ENCODE measurements around the gene ING3.

Gene ING3

GRCh38 chr7:120987683-120988590, 37.4 kb downstream of the ING3 start:
- Mint-ChIP-seq H3K27me3 (peaks cover 66 to 73% of the 10 kb centered on the region in 2 donors), H3K27ac (no peak overlapping the region)
- peak; percentile 97 for ATAC-seq (replicated peaks)

GRCh38 chr7:120988591-120989256, 38.1 kb downstream of the ING3 start, which contains the start of gene CPED1:
CPED1 (plus strand) TSS chr7:120988711; CDS start chr7:120989622, 911 bp downstream.
- Mint-ChIP-seq H3K4me3 (peak within 1 kb of the TSS; percentile 61 to 73), H3K9me3 (no peaks in the 10 kb centered on the region), H3K27me3 (peaks cover 66 to 73% of the 10 kb centered on the region in 2 donors), H3K27ac (no peak within 1 kb of the TSS), H3K36me3 (ENCODE audit: insufficient read depth) (peaks cover 9% of the 10 kb centered on the region), H3K4me1 (ENCODE audit: low read depth in 2 of 2) (peaks cover 12 to 13% of the 10 kb centered on the region in 2 donors)
- peak in 1 of 3 experiments; percentile 20 for DNase-seq
- ATAC-seq (replicated peaks), result peak; percentile 51

More at GRCh38 chr7:120987683-120988590, 37.4 kb downstream of the ING3 start:
- no peaks in the 10 kb centered on the region for H3K9me3 Mint-ChIP-seq
- peaks cover 9% of the 10 kb centered on the region for H3K36me3 Mint-ChIP-seq (ENCODE audit: insufficient read depth)
- H3K4me1 Mint-ChIP-seq (ENCODE audit: low read depth in 2 of 2), result peaks cover 12 to 13% of the 10 kb centered on the region in 2 donors
- peak; percentile 75 to 80 (median 78) for DNase-seq
- peak overlapping the region; percentile 61 to 73 for H3K4me3 Mint-ChIP-seq

GRCh38 chr7:120989257-120990220, 39.0 kb downstream of the ING3 start:
- peaks cover 9% of the 10 kb centered on the region for H3K36me3 Mint-ChIP-seq (ENCODE audit: insufficient read depth)
- H3K4me1 Mint-ChIP-seq (ENCODE audit: low read depth in 2 of 2), result peaks cover 12 to 13% of the 10 kb centered on the region in 2 donors
- H3K27me3 Mint-ChIP-seq, result peaks cover 62 to 74% of the 10 kb centered on the region in 2 donors
- no peaks in the 10 kb centered on the region for H3K9me3 Mint-ChIP-seq
- peak overlapping the region; percentile 61 to 73 for H3K4me3 Mint-ChIP-seq
- no peak for DNase-seq
- H3K27ac Mint-ChIP-seq, result no peak overlapping the region
- no peak for ATAC-seq (replicated peaks)

- no peak for DNase-seq
- Mint-ChIP-seq H3K4me1 (ENCODE audit: low read depth in 2 of 2) (peaks cover 12 to 13% of the 10 kb centered on the region in 2 donors), H3K36me3 (ENCODE audit: insufficient read depth) (peaks cover 9% of the 10 kb centered on the region), H3K27me3 (peaks cover 64 to 76% of the 10 kb centered on the region in 2 donors), H3K27ac (no peak overlapping the region), H3K9me3 (no peaks in the 10 kb centered on the region), H3K4me3 (no peak overlapping the region)
- no peak for ATAC-seq (replicated peaks)
These were observed 40.0 kb downstream of the ING3 start for GRCh38 chr7:120990468-120991118.

- Mint-ChIP-seq H3K9me3 (no peaks in the 10 kb centered on the region), H3K27me3 (peaks cover 66 to 72% of the 10 kb centered on the region in 2 donors), H3K36me3 (ENCODE audit: insufficient read depth) (peaks cover 9% of the 10 kb centered on the region), H3K4me1 (ENCODE audit: low read depth in 2 of 2) (peaks cover 12 to 13% of the 10 kb centered on the region in 2 donors), H3K4me3 (no peak overlapping the region), H3K27ac (no peak overlapping the region)
- DNase-seq (no peak), ATAC-seq (replicated peaks) (no peak)
These were observed 40.6 kb downstream of the ING3 start for GRCh38 chr7:120991161-120991560.

GRCh38 chr7:120991581-120991980, 41.0 kb downstream of the ING3 start:
- Mint-ChIP-seq H3K27me3 (peaks cover 63 to 68% of the 10 kb centered on the region in 2 donors), H3K4me3 (no peak overlapping the region), H3K9me3 (no peaks in the 10 kb centered on the region), H3K27ac (no peak overlapping the region), H3K4me1 (ENCODE audit: low read depth in 2 of 2) (peaks cover 13% of the 10 kb centered on the region in 2 donors), H3K36me3 (ENCODE audit: insufficient read depth) (peaks cover 6% of the 10 kb centered on the region)
- DNase-seq (no peak), ATAC-seq (replicated peaks) (no peak)

GRCh38 chr7:120992272-120992964, 41.8 kb downstream of the ING3 start:
- peaks cover 16 to 17% of the 10 kb centered on the region in 2 donors for H3K4me1 Mint-ChIP-seq (ENCODE audit: low read depth in 2 of 2)
- H3K27ac Mint-ChIP-seq, result no peak overlapping the region

GRCh38 chr7:120992965-120993494, 42.5 kb downstream of the ING3 start:
- no peaks in the 10 kb centered on the region for H3K36me3 Mint-ChIP-seq (ENCODE audit: insufficient read depth)
- ATAC-seq (replicated peaks), result no peak
- no peak overlapping the region for H3K4me3 Mint-ChIP-seq
- peaks cover 48 to 60% of the 10 kb centered on the region in 2 donors for H3K27me3 Mint-ChIP-seq
- H3K4me1 Mint-ChIP-seq (ENCODE audit: low read depth in 2 of 2), result peaks cover 12% of the 10 kb centered on the region in 2 donors
- no peak for DNase-seq
- H3K9me3 Mint-ChIP-seq, result no peaks in the 10 kb centered on the region
- H3K27ac Mint-ChIP-seq, result no peak overlapping the region

More at GRCh38 chr7:120992272-120992964, 41.8 kb downstream of the ING3 start:
- Mint-ChIP-seq H3K27me3 (peaks cover 54 to 66% of the 10 kb centered on the region in 2 donors), H3K9me3 (no peaks in the 10 kb centered on the region), H3K36me3 (ENCODE audit: insufficient read depth) (peaks cover 4% of the 10 kb centered on the region), H3K4me3 (no peak overlapping the region)
- no peak for ATAC-seq (replicated peaks)
- no peak for DNase-seq

GRCh38 chr7:120993553-120994191, 43.1 kb downstream of the ING3 start:
- H3K36me3 Mint-ChIP-seq (ENCODE audit: insufficient read depth), result no peaks in the 10 kb centered on the region
- H3K27ac Mint-ChIP-seq, result no peak overlapping the region
- DNase-seq, result no peak
- H3K4me3 Mint-ChIP-seq, result no peak overlapping the region
- peaks cover 6% of the 10 kb centered on the region in 2 donors for H3K4me1 Mint-ChIP-seq (ENCODE audit: low read depth in 2 of 2)
- H3K9me3 Mint-ChIP-seq, result no peaks in the 10 kb centered on the region
- no peak for ATAC-seq (replicated peaks)
- peaks cover 42 to 59% of the 10 kb centered on the region in 2 donors for H3K27me3 Mint-ChIP-seq

- DNase-seq (no peak), ATAC-seq (replicated peaks) (no peak)
- Mint-ChIP-seq H3K27me3 (peaks cover 31 to 57% of the 10 kb centered on the region in 2 donors), H3K27ac (no peak overlapping the region), H3K36me3 (ENCODE audit: insufficient read depth) (no peaks in the 10 kb centered on the region), H3K9me3 (no peaks in the 10 kb centered on the region), H3K4me3 (no peak overlapping the region), H3K4me1 (ENCODE audit: low read depth in 2 of 2) (peaks cover 4% of the 10 kb centered on the region in 2 donors)
These were observed 44.2 kb downstream of the ING3 start for GRCh38 chr7:120994512-120995410.

- ATAC-seq (replicated peaks) (no peak), DNase-seq (no peak)
- Mint-ChIP-seq H3K27ac (no peak overlapping the region), H3K9me3 (no peaks in the 10 kb centered on the region), H3K36me3 (ENCODE audit: insufficient read depth) (no peaks in the 10 kb centered on the region), H3K27me3 (peaks cover 27 to 50% of the 10 kb centered on the region in 2 donors), H3K4me1 (ENCODE audit: low read depth in 2 of 2) (peaks cover 4% of the 10 kb centered on the region in 2 donors), H3K4me3 (no peak overlapping the region)
These were observed 45.1 kb downstream of the ING3 start for GRCh38 chr7:120995654-120996053.

Measured in effector memory CD8-positive, alpha-beta T cell (primary cell).